ENCODE measurements around the gene EIF5AL1.
"Not testable (repeated sequence)": the region's sequence is repeated elsewhere in the genome, so short reads cannot be mapped to it uniquely, and the experiment has no call there.

EIF5AL1 gene

DNA sequence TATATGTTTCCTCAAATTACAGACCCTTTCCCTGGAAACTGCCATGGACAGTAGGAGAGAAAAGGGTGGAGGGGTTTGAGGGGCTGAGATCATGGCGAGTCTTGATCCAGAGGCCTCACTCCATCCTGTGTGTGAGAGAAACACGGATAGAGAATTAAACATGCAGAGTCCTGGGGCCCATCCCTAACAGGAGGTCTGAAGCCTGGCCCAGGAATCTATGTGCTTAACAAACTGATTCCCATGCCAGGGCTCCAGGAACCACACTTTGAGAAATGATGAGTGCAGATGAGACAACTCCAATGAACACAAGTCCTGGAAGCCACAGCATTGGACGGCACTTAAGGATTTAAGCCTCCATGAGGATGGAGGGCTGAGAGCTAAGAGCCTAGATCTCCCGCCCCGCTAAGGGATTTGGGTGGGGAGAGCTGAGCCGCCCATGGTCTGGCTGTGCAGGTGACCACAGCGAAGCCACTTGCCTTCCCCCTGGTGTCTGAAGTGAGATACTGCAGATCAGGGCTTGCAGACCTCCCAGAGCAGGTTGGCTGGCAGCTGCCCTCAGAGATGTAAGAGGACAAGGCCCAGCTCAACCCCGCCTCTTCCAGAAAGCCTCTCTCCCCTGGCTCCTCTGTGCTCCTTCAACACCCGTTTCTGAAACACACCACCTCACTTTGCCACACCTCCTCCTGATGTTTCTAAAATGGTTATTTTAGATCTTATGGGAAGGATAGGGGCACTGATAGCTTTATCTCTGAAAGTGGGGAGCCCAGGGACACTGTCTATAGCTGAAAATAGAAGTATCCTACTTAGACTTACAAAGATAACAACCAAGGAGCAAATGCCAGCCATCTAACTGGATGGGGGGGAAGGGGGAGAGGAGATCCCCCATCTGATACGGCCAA, 24.8 kb upstream of the EIF5AL1 start:
- in situ Hi-C loops (cut with MboI; ENCODE audit: low sequenced_read_pairs) = loop anchor here (10.0 kb wide), 1 partner anchor 93 kb away; no protein-coding TSS in a partner anchor

- in situ Hi-C loops (cut with MboI; ENCODE audit: low sequenced_read_pairs) = loop anchor here (10.0 kb wide), 1 partner anchor 94 kb away; no protein-coding TSS in a partner anchor
Observed at GRCh38 chr10:79488336-79488735, 24.0 kb upstream of the EIF5AL1 start.

GRCh38 chr10:79488870-79489269, 23.5 kb upstream of the EIF5AL1 start:
- in situ Hi-C loops (cut with MboI; ENCODE audit: low sequenced_read_pairs) = loop anchor here (10.0 kb wide), 1 partner anchor 94 kb away; no protein-coding TSS in a partner anchor

GRCh38 chr10:79490400-79491142, 21.8 kb upstream of the EIF5AL1 start:
- in situ Hi-C loops (cut with MboI; ENCODE audit: low sequenced_read_pairs) = no loop called here

DNA sequence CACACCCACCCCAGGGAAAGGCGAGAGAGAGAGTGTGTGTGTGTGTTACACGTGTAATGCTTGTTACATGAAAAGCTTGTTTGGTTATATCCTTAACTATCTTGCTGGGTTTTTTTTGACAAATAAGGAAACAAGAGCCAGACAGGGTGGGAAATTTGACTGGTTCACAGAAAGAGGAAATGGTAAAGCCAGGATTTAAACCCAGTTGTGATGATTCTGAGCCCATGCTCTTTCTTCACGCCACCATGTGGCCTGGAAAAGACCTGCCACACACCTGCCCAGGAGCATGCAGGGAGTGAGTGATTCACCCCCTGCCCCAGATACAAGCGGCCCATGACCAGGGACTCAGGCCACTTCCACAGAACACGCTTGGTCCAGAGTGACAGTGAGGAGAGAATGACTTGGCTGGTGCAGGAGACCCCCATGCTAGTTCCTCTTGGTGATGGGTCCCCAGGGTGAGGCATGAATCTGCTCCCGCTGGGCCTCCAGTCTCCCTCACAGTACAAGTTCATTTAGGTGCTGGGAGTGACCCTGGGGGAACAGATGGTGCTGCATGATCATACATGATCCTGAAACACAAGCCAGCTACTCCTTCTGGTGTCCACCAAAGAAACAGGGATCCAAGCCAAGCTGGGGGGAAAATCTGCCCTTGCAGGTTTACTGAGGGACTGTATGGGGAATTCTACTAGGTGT, 21.0 kb upstream of the EIF5AL1 start:
- in situ Hi-C loops (cut with MboI; ENCODE audit: low sequenced_read_pairs) = no loop called here

DNA sequence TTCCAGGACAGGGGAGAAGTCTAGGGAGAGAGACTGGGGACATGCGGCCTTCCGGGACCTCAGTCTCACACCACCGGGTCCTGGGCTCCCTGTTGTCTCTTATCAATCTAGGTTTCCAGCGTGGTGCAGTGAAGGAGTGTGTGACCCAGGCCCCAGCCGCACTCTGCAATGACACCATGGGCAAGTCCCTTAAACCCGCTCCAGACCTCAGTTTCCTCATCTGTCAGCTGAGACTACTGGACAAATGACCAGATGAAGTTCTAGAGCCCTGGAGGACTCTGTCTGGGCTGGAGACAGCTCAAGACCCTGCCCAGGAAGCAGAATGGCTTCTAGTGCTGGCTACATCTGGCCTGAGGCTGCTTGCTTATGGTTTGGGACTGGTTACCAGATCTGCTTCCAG, 20.1 kb upstream of the EIF5AL1 start:
- in situ Hi-C loops (cut with MboI; ENCODE audit: low sequenced_read_pairs) = no loop called here

- in situ Hi-C loops (cut with MboI; ENCODE audit: low sequenced_read_pairs) = no loop called here
Observed at GRCh38 chr10:79492839-79493238, 19.5 kb upstream of the EIF5AL1 start.

GRCh38 chr10:79493806-79494205, 18.5 kb upstream of the EIF5AL1 start:
- in situ Hi-C loops (cut with MboI; ENCODE audit: low sequenced_read_pairs) = no loop called here

DNA sequence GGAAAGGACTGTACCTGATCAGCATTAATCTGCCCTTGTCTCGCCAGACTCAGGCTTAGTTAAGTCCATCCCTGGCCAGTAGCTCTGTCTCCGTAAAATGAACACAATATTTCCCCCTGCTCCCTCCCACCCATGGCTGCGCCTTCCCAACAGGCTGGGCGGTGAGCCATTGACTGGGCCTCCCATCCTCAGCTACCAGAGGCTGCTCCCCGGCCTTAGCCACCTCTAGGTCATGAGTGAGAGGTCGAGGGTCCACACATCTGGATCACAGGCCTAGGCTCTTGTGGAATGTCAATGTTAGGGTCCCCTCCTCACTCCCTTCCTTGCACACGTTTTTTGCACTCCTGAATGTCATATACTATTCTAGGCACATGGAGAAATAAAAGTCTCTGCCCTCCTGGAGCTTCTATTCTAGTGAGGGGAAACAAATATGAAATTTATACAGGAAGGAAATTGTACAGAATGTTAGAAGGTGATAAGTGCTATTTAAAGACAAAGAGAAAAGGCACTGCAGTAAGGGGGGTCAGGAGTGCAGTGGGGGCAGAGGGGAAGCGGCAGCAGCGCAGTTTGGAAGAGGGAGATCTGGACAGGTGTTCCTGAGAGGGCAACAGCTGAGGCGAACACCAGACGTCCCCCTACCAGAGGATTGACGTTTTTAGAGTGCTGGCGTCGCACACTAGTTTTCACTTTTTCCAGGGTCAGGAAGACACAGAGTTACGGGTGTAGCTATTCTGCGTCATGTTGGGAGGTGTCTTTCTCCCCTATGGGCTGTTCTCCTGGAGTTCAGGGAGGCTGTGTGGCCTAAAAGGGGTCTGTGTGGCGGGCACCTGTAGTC, 17.2 kb upstream of the EIF5AL1 start:
- in situ Hi-C loops (cut with MboI; ENCODE audit: low sequenced_read_pairs) = no loop called here

DNA sequence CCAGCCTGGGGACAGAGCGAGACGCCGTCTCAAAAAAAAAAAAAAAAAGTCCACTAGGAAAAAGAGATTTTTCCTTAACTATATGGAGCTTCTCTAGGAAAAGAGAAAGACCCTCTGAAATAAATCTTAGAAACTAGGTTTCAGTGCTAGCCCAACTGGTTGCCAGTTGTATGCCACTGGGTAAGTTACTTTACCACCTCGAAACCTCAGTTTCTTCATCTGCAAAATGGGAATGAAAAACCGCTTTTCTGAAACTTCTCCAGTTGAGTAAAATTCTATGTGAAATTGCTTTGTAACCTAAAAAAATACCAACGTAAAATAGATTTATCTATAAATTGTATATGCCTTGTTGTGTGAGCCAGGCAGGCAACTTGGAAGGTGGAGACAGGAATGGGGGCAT, 16.5 kb upstream of the EIF5AL1 start:
- in situ Hi-C loops (cut with MboI; ENCODE audit: low sequenced_read_pairs) = no loop called here

GRCh38 chr10:79496896-79497295, 15.4 kb upstream of the EIF5AL1 start:
- in situ Hi-C loops (cut with MboI; ENCODE audit: low sequenced_read_pairs) = no loop called here

DNA sequence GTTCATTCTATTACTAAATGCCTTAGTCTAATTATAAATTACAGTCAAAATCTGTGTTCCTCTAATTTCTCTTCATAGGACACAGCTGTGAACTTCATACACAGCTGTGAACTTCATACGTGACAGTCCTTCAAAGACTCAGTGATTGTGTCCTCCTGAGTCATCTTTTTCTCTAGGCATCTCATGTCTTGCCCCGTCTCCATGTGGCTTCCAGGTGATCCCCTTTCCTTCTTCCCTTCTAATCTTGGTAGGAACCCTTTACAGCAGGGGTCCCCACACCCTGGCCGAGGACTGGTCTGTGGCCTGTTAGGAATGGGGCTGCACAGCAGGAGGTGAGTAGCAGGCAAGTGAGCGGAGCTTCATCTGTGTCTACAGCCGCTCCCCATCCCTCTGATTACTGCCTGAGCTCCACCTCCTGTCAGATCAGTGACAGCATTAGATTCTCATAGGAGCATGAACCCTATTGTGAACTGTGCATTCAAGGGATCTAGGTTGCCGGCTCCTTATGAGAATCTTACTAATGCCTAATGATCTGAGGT, 14.0 kb upstream of the EIF5AL1 start:
- in situ Hi-C loops (cut with MboI; ENCODE audit: low sequenced_read_pairs) = no loop called here

DNA sequence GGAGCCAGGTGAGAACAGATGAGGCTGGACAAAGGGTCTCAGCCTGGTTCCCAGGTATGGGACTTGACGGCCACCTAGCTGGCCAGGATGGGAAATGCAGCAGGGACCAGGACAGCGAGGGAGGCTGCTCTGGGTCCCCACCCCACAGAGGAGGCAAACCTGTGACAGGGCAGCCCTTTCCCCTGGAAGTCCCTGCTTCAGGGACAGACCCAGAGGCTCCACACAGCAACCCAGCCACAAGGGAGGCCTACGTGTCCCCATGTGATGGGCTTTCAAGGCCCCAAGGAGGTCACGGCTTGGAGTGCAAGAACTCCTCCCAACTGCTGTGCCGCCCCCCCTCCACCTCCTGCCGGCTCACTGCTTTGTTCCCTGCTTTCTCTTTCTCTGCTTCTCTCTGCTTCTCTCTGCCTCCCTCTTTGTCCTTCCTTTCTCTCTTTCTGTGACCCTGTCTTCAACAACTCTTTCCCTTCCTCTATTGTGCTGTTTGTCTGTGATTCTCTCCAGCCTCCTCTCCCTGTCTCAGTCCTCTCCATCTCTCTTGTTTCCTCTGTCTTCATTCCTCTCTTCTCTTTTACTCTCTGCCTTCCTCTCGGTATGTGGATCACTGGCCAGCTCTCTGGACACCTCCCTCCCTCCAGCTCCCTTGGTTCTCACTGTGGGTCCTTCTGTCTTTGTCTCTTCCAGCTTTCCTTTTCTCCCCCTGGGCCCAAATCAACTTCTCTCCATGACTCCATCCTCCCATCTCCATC, 9.6 kb upstream of the EIF5AL1 start:
- in situ Hi-C loops (cut with MboI; ENCODE audit: low sequenced_read_pairs) = no loop called here

DNA sequence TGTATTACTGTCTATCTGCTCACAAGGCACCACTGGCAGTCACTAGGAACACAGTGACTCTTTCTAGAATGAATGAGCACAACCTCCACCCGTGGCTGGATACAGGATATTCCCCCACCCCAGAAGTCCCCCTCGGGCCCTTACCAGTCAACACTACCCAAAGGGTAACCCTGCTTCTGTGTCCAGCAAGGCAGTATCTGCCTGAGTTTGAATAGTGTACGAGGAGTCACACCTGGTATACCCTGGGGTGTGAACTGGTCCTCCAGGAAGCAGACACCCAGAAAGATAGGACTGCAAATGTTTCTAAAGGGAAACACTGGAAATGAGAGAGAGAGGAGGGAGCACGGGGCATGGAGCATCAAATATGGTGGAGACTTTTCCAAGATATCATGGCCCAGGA, 8.5 kb upstream of the EIF5AL1 start:
- in situ Hi-C loops (cut with MboI; ENCODE audit: low sequenced_read_pairs) = not testable (repeated sequence)

DNA sequence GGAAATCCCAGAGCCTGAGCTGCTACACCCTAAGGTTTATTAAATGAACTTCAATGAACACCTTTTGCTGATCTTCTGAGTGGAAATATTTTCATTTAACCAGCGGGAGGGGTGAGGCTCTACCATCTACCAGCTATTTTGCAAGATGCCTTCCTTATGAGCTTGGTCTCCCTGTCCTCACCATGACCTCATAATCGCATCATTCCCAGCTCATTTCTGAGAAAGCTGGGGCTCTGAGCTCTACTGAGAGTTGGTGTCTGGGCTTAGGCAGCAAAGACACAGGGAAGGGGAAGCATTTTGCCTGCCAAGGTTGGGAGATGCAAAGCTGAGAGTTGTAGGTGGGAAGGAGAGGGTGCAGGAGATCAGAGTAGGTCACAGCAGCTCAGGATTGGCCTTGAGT, 7.8 kb upstream of the EIF5AL1 start:
- in situ Hi-C loops (cut with MboI; ENCODE audit: low sequenced_read_pairs) = not testable (repeated sequence)

GRCh38 chr10:79505328-79505727, 7.0 kb upstream of the EIF5AL1 start:
- in situ Hi-C loops (cut with MboI; ENCODE audit: low sequenced_read_pairs) = not testable (repeated sequence)

DNA sequence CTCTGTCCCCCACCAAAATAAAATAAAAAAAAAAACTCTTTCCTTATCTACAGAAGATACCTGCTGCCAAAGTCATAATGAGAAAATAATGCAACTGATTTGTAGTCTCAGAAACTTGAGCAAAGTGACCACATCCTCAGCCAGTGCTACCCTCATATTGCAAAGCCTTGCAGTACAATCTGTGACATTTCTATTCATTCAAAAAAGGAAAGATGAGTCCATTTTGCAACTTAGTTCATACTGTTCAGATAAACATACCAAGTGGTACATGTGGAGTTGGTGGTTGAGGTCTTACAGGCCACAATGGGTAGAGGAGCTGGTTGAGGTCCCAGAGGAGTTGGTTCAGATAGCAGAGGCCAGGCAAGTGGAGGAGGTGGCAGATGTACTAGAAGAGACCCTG, 6.5 kb upstream of the EIF5AL1 start:
- in situ Hi-C loops (cut with MboI; ENCODE audit: low sequenced_read_pairs) = no loop called here

- in situ Hi-C loops (cut with MboI; ENCODE audit: low sequenced_read_pairs) = no loop called here
Observed at GRCh38 chr10:79507440-79508167, 4.7 kb upstream of the EIF5AL1 start.

- in situ Hi-C loops (cut with MboI; ENCODE audit: low sequenced_read_pairs) = not testable (repeated sequence)
Observed at GRCh38 chr10:79508245-79508644, 4.1 kb upstream of the EIF5AL1 start.
